Stimulated activated CD8-positive, alpha-beta memory T cell treated with anti-CD3 and anti-CD28 coated beads, Interleukin-4, amount 100 ng/mL, for 24 hours (primary cell): ENCODE results near the gene IRF2BP1.

Experiments
- DNase-seq: peaks from one replicate; pipeline ENCODE4 v3.0.0-alpha.2; 2020; ENCODE audit warnings: low read depth

Gene IRF2BP1, protein sequence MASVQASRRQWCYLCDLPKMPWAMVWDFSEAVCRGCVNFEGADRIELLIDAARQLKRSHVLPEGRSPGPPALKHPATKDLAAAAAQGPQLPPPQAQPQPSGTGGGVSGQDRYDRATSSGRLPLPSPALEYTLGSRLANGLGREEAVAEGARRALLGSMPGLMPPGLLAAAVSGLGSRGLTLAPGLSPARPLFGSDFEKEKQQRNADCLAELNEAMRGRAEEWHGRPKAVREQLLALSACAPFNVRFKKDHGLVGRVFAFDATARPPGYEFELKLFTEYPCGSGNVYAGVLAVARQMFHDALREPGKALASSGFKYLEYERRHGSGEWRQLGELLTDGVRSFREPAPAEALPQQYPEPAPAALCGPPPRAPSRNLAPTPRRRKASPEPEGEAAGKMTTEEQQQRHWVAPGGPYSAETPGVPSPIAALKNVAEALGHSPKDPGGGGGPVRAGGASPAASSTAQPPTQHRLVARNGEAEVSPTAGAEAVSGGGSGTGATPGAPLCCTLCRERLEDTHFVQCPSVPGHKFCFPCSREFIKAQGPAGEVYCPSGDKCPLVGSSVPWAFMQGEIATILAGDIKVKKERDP

GRCh38 chr19:45885556-45886426 is at the start of gene IRF2BP1:
Gene IRF2BP1, minus strand, starts transcription at chr19:45886141. Its CDS starts 367 bp downstream, at chr19:45885774.
- peak; percentile 81 for DNase-seq

- DNase-seq: no peak
These were observed 49.3 kb upstream of the IRF2BP1 start for GRCh38 chr19:45935267-45935666.

DNA sequence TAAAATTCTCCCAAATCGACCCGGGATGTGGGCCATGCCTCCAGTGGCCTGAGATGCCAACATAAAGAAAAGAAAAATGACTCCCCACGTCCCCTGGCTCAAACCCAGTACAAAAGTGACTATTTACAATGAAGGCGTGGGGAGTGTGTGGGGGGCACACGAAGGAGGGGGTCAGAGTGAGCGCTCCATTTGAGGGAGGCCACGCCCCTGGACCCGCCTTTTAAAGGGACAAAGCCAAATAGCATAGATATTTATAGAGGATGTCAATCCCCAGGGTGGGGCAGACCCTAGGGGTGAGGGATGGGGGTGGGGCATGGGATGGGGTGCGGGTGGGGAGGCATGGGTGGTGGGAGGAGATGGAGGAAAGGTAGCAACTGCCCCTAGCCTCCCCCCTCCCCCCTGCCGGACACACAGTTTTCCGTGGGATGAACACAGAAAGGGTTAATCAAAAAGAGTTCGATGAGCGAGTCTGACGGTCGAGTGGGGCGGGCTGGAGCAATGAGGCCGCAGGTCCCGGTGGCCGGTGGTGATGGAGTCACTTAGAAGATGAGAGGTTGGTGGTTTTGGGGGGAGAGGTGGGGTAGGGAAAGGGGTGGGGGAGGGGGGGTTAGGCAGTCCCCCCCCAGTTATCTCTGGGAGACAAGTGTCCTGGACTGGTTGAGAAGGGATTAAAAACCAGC is 48.8 kb upstream of the IRF2BP1 start:
- DNase-seq: no peak

- no peak for DNase-seq
These were observed 47.8 kb upstream of the IRF2BP1 start for GRCh38 chr19:45933759-45934158.

DNA sequence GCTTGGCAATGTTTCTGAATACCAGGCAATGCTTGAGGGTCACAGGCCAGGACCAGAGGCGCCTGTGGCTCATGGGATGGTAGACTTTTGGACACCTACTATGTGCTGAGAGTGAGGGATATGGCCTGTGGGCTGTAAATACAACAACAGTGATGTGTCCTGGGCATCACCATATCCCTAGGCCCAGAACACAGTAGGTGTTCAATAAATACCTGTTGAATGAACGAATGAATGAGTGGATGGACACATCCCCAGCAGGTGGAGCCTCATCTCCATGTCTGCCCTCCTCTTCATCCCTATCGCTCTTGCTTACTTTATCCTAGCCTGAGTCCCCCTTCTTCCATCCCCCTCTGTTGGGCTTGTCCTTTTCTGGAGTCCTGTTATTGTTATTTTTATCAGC is 45.1 kb upstream of the IRF2BP1 start:
- no peak for DNase-seq

DNA sequence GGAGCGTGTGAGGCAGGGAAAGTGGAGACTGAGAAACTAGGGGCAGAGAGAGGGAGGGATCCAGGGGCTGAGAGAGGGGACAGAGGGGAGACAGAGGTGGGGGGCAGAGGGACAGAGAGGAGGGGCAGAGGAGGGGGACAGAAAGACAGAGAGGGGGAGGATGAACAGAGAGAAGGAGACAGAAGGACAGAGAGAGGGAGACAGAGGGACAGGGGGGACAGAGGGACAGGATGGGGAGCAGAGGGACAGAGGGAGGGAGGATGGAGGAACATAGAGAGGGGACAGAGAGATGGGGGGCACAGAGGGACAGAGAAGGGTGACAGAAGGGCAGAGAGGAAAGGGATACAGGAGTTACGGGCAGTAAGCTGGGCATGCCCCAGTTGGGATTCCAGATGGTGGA is 43.3 kb upstream of the IRF2BP1 start:
- DNase-seq: no peak

GRCh38 chr19:45927565-45928261 is 41.8 kb upstream of the IRF2BP1 start:
- peak; percentile 76 for DNase-seq

DNA sequence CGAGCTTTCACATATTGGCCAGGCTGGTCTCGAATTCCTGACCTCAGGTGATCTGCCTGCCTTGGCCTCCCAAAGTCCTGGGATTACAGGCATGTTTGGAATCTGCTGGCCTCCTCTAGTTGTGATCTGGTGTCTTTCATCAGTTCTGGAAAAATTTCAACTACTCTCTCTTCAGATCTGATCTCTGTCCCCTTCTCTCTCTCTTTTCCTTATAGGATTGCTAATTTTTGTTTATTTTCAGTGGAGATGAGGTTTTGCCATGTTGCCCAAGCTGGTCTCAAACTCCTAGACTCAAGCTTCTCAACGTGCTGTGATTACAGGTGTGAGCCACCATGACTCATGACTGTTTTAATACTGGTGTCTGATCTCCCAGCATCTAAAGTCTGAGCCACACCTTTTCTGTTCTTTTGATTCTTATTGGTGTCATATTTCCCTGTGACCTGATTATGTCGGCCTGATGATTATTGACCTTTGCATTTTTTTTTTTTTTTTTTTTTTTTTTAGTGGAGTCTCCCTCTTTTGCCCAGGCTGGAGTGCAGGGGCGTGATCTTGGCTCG is 39.0 kb upstream of the IRF2BP1 start:
- DNase-seq: no peak

DNA sequence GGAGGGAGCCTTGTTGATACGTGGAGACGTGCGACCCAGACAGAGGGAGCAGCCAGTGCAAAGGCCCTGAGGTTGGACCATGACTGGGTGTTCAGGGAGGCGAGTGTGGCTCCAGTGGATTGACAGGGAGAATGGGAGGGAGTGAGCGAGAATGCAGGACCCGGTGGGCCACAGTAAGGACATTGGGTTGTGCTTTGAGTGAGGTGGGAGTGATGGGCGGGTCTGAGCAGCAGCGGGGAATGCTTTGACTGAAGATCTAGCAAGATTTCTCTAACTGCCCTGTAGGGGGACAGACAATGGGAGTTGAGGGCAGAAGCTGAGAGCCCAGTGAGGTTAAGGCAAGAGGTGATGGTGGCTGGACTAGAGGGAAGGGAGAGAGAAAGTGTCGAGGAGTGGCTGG is 36.3 kb upstream of the IRF2BP1 start:
- no peak for DNase-seq

DNA sequence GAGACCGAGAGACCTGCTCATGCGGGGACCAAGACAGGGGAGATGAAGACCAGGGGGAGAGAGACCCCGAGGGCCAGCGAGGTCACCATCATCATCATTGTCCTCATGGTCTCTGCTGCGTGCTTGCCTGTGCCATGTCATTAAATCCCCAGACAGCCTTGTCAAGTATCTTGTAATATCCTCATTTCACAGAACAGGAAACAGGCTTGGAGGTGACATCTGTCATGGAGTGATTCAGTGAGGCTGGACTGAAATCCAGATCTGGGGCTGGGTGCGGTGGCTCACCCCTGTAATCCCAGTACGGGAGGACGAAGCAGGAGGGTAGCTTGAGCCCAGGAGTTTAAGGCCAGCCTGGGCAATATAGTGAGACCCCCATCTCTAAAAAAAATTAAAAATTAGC is 34.5 kb upstream of the IRF2BP1 start:
- no peak for DNase-seq

DNA sequence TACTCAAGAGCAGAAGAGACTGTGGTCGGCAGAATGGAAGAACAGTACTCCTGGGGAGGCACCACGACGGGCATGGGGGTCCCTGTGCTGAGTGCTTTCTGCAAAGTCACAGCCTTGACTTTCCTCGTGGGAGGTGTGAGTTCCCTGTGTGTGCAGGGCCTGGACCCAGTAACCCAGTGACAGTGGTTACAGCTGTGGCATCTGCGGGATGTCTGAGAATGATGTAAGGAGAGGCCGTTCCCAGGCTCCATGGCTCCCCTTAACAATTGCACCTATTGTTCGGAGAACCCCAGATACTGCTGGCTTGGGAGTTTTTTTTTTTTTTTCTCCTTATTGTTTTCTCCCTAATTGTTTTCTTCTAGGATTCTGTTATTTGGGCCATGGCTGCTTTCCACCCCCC is 33.7 kb upstream of the IRF2BP1 start:
- DNase-seq: no peak

- no peak for DNase-seq
These were observed 32.8 kb upstream of the IRF2BP1 start for GRCh38 chr19:45918721-45919120.

GRCh38 chr19:45917421-45918091 is 31.6 kb upstream of the IRF2BP1 start:
- DNase-seq: no peak

- DNase-seq: no peak
These were observed 28.2 kb upstream of the IRF2BP1 start, which contains the start of gene NANOS2 for GRCh38 chr19:45913874-45914830. Gene NANOS2, minus strand, starts transcription at chr19:45914778. Its CDS starts 85 bp downstream, at chr19:45914693.

DNA sequence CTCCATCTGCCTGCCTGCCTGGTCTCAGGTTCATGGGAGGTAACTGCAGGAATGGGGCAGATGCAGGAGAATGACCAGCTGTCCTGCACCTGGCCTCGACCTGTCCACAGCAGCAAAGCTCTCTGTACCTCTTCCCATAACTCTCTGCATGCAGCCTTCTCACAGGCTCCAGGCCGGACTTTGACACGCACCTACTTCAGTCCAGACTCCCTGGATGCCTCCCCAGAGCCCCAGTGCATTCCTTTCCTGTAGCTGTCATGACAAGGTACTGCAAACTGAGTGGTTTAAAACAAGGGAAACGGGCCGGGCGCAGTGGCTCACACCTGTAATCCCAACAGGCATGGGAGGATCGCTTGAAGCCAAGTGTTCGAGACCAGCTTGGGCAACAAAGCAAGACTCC is 25.4 kb upstream of the IRF2BP1 start:
- DNase-seq: no peak

- DNase-seq: no peak
These were observed 23.0 kb upstream of the IRF2BP1 start for GRCh38 chr19:45908956-45909355.

- no peak for DNase-seq
These were observed 20.3 kb upstream of the IRF2BP1 start for GRCh38 chr19:45906221-45906620.

DNA sequence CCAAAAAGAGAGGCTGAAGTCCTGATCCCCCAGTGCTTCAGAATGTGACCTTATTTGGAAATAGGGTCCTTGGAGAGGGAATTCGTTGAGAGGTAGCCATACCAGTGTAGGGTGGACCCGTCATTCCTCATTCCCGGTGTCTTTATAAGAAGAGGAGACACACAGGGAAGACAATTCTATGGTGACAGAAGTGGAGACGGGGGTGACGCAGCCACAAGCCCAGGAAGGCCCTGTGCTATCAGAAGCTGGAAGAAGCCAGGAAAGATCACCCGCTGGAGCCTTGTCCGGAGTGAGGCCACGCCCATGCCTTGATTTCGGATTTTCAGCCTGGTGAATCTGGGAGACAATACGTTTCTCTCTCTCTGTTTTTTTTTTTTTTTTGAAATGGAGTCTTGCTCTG is 19.1 kb upstream of the IRF2BP1 start:
- DNase-seq: no peak
